Caco-2 (cell line): ENCODE measurements around the gene NOX5. TPM values are rescaled to one million over a fixed set of nuclear protein-coding genes. Genes with fewer than 3 reads are reported as not detected.

Experiments used
- BruUV-seq: library from RNA; stranded (reverse); fragments of 400-500 nt; replicated peaks from 2 replicates; lab custom pipeline; 2021; lab: Mats Ljungman, UMichigan
- CTCF ChIA-PET: fragments of 300-600 bp; sonication (Branson Sonifier 250); formaldehyde crosslinking; loops from one replicate; lab custom pipeline; 2022; ENCODE audit warnings: antibody characterized with exemption; lab: Charles Lee
- POLR2A ChIA-PET: fragments of 300-600 bp; sonication (Branson Sonifier 250); formaldehyde crosslinking; loops from one replicate; lab custom pipeline; 2022; ENCODE audit warnings: antibody characterized with exemption; lab: Charles Lee
- DNase-seq, 2 experiments: peaks; one replicate each; pipeline versions ENCODE4 v3.0.0 to v3.0.0-alpha.2; 2020 to 2022
- H3K27me3 ChIP-seq: replicated peaks from 2 replicates; pipeline ENCODE4 v1.6.0; 2011; ENCODE audit warnings: low read length; ENCODE audit not compliant: control insufficient read depth, insufficient read depth
- H3K36me3 ChIP-seq: 2 replicates; pipeline ENCODE4 v1.5.1; 2011; ENCODE audit warnings: low read length; ENCODE audit not compliant: control insufficient read depth, insufficient read depth
- H3K4me1 ChIP-seq: fragments of 250-450 bp; sonication (Bioruptor Pico); 2 replicates; pipeline ENCODE4 v1.5.1; 2020; ENCODE audit warnings: mild to moderate bottlenecking
- H3K4me3 ChIP-seq: 2 replicates; pipeline ENCODE4 v1.5.1; 2011; ENCODE audit warnings: low read depth, mild to moderate bottlenecking, control low read depth, low read length
- H3K9me3 ChIP-seq: fragments of 250-450 bp; sonication (Bioruptor Pico); 2 replicates; pipeline ENCODE4 v1.5.1; 2020; ENCODE audit warnings: mild to moderate bottlenecking, moderate library complexity
- H3K27ac Mint-ChIP-seq: one replicate; pipeline ENCODE4 v1.8.0; 2022; ENCODE audit warnings: mixed read lengths; ENCODE audit not compliant: unreplicated experiment
- H3K27me3 Mint-ChIP-seq: one replicate; pipeline ENCODE4 v1.8.0; 2022; ENCODE audit warnings: mixed read lengths; ENCODE audit not compliant: insufficient read depth, unreplicated experiment
- H3K36me3 Mint-ChIP-seq: one replicate; pipeline ENCODE4 v1.8.0; 2022; ENCODE audit warnings: mild to moderate bottlenecking, mixed read lengths; ENCODE audit not compliant: insufficient read depth, unreplicated experiment
- H3K4me1 Mint-ChIP-seq: one replicate; pipeline ENCODE4 v1.8.0; 2022; ENCODE audit warnings: low read depth, mixed read lengths; ENCODE audit not compliant: unreplicated experiment
- H3K4me3 Mint-ChIP-seq: one replicate; pipeline ENCODE4 v1.8.0; 2022; ENCODE audit warnings: mild to moderate bottlenecking, moderate library complexity, mixed read lengths; ENCODE audit not compliant: unreplicated experiment
- H3K9me3 Mint-ChIP-seq: one replicate; pipeline ENCODE4 v1.8.0; 2022; ENCODE audit warnings: mixed read lengths; ENCODE audit not compliant: unreplicated experiment
- intact Hi-C: fragments of 100-400 bp; cut with micrococcal nuclease; formaldehyde crosslinking; loops from one replicate; pipeline ENCODE4 v1.10.0; 2022; ENCODE audit not compliant: unreplicated experiment
- total RNA-seq: library from RNA; stranded (reverse); gene quantifications from 2 replicates; pipeline ENCODE4 v1.2.3, GENCODE V29; 2022
- TF ChIP-seq, protein P1 (sequence below), 2 experiments: fragments of 200-600 bp in 1 of 2; IDR thresholded peaks; 1 replicate in 1 of 2; 2 replicates in 1 of 2; pipeline versions ENCODE4 v1.5.1 to v1.8.0; 2011 to 2022; ENCODE audit warnings: antibody characterized with exemption in 1 of 2, control low read depth in 1 of 2, inconsistent platforms in 1 of 2, low read depth in 1 of 2, low read length in 1 of 2, mild to moderate bottlenecking in 1 of 2, moderate library complexity in 1 of 2; ENCODE audit not compliant: insufficient read depth in 1 of 2, severe bottlenecking in 1 of 2, unreplicated experiment in 1 of 2

The NOX5 gene
- total RNA-seq, 1 experiment from 2014 or later, result 0.05 TPM

DNA sequence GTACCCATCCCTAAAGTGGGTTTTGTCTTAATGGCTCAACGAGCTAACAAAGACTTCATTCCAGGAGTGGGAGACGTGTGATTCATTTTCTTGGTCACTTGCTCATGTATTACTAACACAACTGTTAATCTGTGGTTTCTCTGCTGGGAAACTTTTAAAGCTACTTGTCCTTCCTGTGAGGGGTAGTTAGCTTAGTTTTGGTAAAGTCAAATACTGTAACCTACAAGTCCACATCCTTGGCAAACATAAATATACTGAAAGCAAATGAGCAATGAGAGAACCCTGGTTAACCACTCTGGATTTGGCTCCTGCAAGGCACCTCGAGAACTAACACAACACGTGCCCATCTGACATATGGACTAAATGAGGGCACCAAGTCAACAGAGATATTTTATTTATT, 19.9 kb downstream of the NOX5 start:
- no peaks in the 10 kb centered on the region for H3K9me3 Mint-ChIP-seq
- H3K4me1 Mint-ChIP-seq, result no peaks in the 10 kb centered on the region
- ChIA-PET POLR2A (no interaction called here), CTCF (no interaction called here)
- Histone ChIP-seq H3K4me3 (no peak overlapping the region), H3K9me3 (no peaks in the 10 kb centered on the region), H3K4me1 (no peaks in the 10 kb centered on the region), H3K27me3 (no peaks in the 10 kb centered on the region; the same call in 1 of the 2 replicates), H3K36me3 (no peaks in the 10 kb centered on the region)
- TF ChIP-seq, protein P1, sequence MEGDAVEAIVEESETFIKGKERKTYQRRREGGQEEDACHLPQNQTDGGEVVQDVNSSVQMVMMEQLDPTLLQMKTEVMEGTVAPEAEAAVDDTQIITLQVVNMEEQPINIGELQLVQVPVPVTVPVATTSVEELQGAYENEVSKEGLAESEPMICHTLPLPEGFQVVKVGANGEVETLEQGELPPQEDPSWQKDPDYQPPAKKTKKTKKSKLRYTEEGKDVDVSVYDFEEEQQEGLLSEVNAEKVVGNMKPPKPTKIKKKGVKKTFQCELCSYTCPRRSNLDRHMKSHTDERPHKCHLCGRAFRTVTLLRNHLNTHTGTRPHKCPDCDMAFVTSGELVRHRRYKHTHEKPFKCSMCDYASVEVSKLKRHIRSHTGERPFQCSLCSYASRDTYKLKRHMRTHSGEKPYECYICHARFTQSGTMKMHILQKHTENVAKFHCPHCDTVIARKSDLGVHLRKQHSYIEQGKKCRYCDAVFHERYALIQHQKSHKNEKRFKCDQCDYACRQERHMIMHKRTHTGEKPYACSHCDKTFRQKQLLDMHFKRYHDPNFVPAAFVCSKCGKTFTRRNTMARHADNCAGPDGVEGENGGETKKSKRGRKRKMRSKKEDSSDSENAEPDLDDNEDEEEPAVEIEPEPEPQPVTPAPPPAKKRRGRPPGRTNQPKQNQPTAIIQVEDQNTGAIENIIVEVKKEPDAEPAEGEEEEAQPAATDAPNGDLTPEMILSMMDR (IDR thresholded peaks at IDR 0.05; ENCODE audit: insufficient read depth in 1 of 2, low read depth in 1 of 2, low read length in 1 of 2, severe bottlenecking in 1 of 2, unreplicated experiment in 1 of 2), result no peak
- BruUV-seq, result no TSS peak
- H3K4me3 Mint-ChIP-seq, result no peak overlapping the region
- no peaks in the 10 kb centered on the region for H3K36me3 Mint-ChIP-seq
- intact Hi-C loops, result no loop called here
- H3K27ac Mint-ChIP-seq, result no peak overlapping the region
- H3K27me3 Mint-ChIP-seq, result no peaks in the 10 kb centered on the region
- DNase-seq, result no peak

DNA sequence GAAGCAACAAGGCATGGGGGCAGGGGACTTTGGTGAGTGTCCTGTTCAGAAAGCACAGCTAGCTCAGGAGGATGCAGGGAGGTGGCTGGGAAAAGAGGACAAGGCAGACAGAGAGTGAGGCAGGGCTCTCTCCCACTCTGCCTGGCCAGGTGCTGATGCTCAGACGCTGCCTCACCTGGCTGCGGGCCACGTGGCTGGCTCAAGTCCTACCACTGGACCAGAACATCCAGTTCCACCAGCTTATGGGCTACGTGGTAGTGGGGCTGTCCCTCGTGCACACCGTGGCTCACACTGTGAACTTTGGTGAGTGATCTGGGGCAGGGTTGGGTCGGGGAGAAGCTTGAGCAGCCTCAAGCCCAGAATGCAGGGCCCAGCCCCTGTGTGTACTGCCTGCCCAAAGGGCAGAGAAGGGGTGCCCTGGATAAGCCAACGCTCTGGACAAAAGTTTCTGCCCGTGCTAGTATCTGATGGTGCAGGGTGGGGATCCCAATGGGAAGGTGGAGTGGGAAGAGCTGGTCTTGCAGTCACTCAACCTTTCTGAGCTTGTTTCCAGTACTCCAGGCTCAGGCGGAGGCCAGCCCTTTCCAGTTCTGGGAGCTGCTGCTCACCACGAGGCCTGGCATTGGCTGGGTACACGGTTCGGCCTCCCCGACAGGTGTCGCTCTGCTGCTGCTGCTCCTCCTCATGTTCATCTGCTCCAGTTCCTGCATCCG, 20.9 kb downstream of the NOX5 start:
- no peak overlapping the region for H3K4me3 ChIP-seq
- no peaks in the 10 kb centered on the region for H3K27me3 Mint-ChIP-seq
- H3K27ac Mint-ChIP-seq, result no peak overlapping the region
- POLR2A ChIA-PET, result no interaction called here
- CTCF ChIA-PET, result interaction anchor here (1.5 kb wide), 1 partner anchor 10 kb away, joined by 6 read pairs; no protein-coding TSS in a partner anchor
- H3K4me1 ChIP-seq, result no peaks in the 10 kb centered on the region
- H3K9me3 ChIP-seq, result no peaks in the 10 kb centered on the region
- no peaks in the 10 kb centered on the region for H3K36me3 Mint-ChIP-seq
- no peaks in the 10 kb centered on the region for H3K9me3 Mint-ChIP-seq
- no TSS peak for BruUV-seq
- intact Hi-C loops, result no loop called here
- no peaks in the 10 kb centered on the region for H3K4me1 Mint-ChIP-seq
- no peaks in the 10 kb centered on the region for H3K36me3 ChIP-seq
- H3K4me3 Mint-ChIP-seq, result no peak overlapping the region
- DNase-seq, result no peak
- TF ChIP-seq, protein P1 (IDR thresholded peaks at IDR 0.05; ENCODE audit: insufficient read depth in 1 of 2, low read depth in 1 of 2, low read length in 1 of 2, severe bottlenecking in 1 of 2, unreplicated experiment in 1 of 2), result no peak
- H3K27me3 ChIP-seq, result no peaks in the 10 kb centered on the region; the same call in 1 of the 2 replicates

GRCh38 chr15:69035918-69036258, 21.4 kb downstream of the NOX5 start:
- Mint-ChIP-seq H3K9me3 (no peaks in the 10 kb centered on the region), H3K4me1 (no peaks in the 10 kb centered on the region), H3K27me3 (no peaks in the 10 kb centered on the region), H3K27ac (no peak overlapping the region), H3K36me3 (no peaks in the 10 kb centered on the region), H3K4me3 (no peak overlapping the region)
- no peaks in the 10 kb centered on the region for H3K9me3 ChIP-seq
- no peaks in the 10 kb centered on the region for H3K4me1 ChIP-seq
- DNase-seq, result no peak
- no peaks in the 10 kb centered on the region; the same call in 1 of the 2 replicates for H3K27me3 ChIP-seq
- BruUV-seq, result no TSS peak
- ChIA-PET POLR2A (no interaction called here), CTCF (interaction anchor here (1.5 kb wide), 1 partner anchor 10 kb away, joined by 6 read pairs; no protein-coding TSS in a partner anchor)
- intact Hi-C loops, result no loop called here
- H3K4me3 ChIP-seq, result no peak overlapping the region
- H3K36me3 ChIP-seq, result no peaks in the 10 kb centered on the region
- TF ChIP-seq, protein P1 (IDR thresholded peaks at IDR 0.05; ENCODE audit: insufficient read depth in 1 of 2, low read depth in 1 of 2, low read length in 1 of 2, severe bottlenecking in 1 of 2, unreplicated experiment in 1 of 2), result no peak
